HL-60 (cell line): ENCODE measurements around the gene ITGA3.

ENCODE experiments used
- GABPA ChIP-seq: IDR thresholded peaks from 2 replicates; pipeline ENCODE4 v1.6.1; 2012; ENCODE audit warnings: low read depth
- POLR2AphosphoS5 ChIP-seq: IDR thresholded peaks from 2 replicates; pipeline ENCODE4 v1.6.1; 2012; ENCODE audit warnings: low read depth
- SPI1 ChIP-seq: IDR thresholded peaks from 2 replicates; pipeline ENCODE4 v1.6.1; 2012; ENCODE audit warnings: low read depth, mild to moderate bottlenecking, borderline replicate concordance
- TF ChIP-seq, protein P1 (sequence below): IDR thresholded peaks from 2 replicates; pipeline ENCODE4 v1.6.1; 2012; ENCODE audit warnings: low read depth; ENCODE audit not compliant: insufficient replicate concordance
- TF ChIP-seq, protein P2 (sequence below): IDR thresholded peaks from one replicate; pipeline ENCODE4 v1.5.1; 2011; ENCODE audit warnings: low read length, control low read depth, inconsistent platforms; ENCODE audit not compliant: insufficient read depth

GRCh38 chr17:50097455-50097854 is 41.5 kb downstream of the ITGA3 start:
- TF ChIP-seq, protein P1, sequence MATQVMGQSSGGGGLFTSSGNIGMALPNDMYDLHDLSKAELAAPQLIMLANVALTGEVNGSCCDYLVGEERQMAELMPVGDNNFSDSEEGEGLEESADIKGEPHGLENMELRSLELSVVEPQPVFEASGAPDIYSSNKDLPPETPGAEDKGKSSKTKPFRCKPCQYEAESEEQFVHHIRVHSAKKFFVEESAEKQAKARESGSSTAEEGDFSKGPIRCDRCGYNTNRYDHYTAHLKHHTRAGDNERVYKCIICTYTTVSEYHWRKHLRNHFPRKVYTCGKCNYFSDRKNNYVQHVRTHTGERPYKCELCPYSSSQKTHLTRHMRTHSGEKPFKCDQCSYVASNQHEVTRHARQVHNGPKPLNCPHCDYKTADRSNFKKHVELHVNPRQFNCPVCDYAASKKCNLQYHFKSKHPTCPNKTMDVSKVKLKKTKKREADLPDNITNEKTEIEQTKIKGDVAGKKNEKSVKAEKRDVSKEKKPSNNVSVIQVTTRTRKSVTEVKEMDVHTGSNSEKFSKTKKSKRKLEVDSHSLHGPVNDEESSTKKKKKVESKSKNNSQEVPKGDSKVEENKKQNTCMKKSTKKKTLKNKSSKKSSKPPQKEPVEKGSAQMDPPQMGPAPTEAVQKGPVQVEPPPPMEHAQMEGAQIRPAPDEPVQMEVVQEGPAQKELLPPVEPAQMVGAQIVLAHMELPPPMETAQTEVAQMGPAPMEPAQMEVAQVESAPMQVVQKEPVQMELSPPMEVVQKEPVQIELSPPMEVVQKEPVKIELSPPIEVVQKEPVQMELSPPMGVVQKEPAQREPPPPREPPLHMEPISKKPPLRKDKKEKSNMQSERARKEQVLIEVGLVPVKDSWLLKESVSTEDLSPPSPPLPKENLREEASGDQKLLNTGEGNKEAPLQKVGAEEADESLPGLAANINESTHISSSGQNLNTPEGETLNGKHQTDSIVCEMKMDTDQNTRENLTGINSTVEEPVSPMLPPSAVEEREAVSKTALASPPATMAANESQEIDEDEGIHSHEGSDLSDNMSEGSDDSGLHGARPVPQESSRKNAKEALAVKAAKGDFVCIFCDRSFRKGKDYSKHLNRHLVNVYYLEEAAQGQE: no peak
- TF ChIP-seq, protein P2, sequence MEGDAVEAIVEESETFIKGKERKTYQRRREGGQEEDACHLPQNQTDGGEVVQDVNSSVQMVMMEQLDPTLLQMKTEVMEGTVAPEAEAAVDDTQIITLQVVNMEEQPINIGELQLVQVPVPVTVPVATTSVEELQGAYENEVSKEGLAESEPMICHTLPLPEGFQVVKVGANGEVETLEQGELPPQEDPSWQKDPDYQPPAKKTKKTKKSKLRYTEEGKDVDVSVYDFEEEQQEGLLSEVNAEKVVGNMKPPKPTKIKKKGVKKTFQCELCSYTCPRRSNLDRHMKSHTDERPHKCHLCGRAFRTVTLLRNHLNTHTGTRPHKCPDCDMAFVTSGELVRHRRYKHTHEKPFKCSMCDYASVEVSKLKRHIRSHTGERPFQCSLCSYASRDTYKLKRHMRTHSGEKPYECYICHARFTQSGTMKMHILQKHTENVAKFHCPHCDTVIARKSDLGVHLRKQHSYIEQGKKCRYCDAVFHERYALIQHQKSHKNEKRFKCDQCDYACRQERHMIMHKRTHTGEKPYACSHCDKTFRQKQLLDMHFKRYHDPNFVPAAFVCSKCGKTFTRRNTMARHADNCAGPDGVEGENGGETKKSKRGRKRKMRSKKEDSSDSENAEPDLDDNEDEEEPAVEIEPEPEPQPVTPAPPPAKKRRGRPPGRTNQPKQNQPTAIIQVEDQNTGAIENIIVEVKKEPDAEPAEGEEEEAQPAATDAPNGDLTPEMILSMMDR: no peak
- TF ChIP-seq POLR2AphosphoS5: no peak
- no peak for TF ChIP-seq GABPA
- no peak for TF ChIP-seq SPI1
